IMR-90 (cell line): Measurements from ENCODE around the gene F5. TPM values are rescaled to one million over a fixed set of nuclear protein-coding genes. Genes with fewer than 3 reads are reported as not detected.

Experiments used
- ATAC-seq: fragments of 200-7000 bp; cut with Tn5 transposase; 2 replicates; pipeline ENCODE4 v1.9.1; 2020; ENCODE audit warnings: low read depth, mild to moderate bottlenecking, moderate library complexity
- BruUV-seq: library from RNA; stranded (reverse); fragments of 400-500 nt; replicated peaks from 2 replicates; lab custom pipeline; 2021; lab: Mats Ljungman, UMichigan
- CTCF ChIA-PET: fragments of 300-600 bp; formaldehyde crosslinking; extraction: SDS; loops from one replicate; lab custom pipeline; 2021; ENCODE audit warnings: antibody characterized with exemption; lab: Yijun Ruan, JAX
- POLR2A ChIA-PET: fragments of 300-600 bp; sonication (Branson Sonifier 250); formaldehyde crosslinking; loops from one replicate; lab custom pipeline; 2022; ENCODE audit warnings: antibody characterized with exemption; ENCODE audit not compliant: unreplicated experiment; lab: Charles Lee
- DNase-seq: peaks from one replicate; pipeline ENCODE4 v3.0.0; 2013
- H2AFZ ChIP-seq: replicated peaks from 2 replicates; pipeline ENCODE3; 2013; ENCODE audit warnings: low read length, mild to moderate bottlenecking; ENCODE audit not compliant: poor library complexity
- H2AK5ac ChIP-seq: 2 replicates; pipeline ENCODE4 v1.6.1; 2013; ENCODE audit warnings: low read depth, low read length, inconsistent platforms
- H2AK9ac ChIP-seq: replicated peaks from 2 replicates; pipeline ENCODE3; 2013; ENCODE audit warnings: mild to moderate bottlenecking, low read depth, low read length, moderate library complexity; ENCODE audit not compliant: poor library complexity
- H2BK120ac ChIP-seq: 2 replicates; pipeline ENCODE4 v1.6.1; 2013; ENCODE audit warnings: low read depth, low read length, inconsistent platforms
- H2BK15ac ChIP-seq: 3 replicates; pipeline ENCODE4 v1.6.1; 2013; ENCODE audit warnings: low read depth, low read length, inconsistent platforms
- H2BK20ac ChIP-seq: 2 replicates; pipeline ENCODE4 v1.6.1; 2013; ENCODE audit warnings: low read depth, mild to moderate bottlenecking, inconsistent platforms, low read length, moderate library complexity
- H2BK5ac ChIP-seq: 2 replicates; pipeline ENCODE4 v1.6.1; 2013; ENCODE audit warnings: mild to moderate bottlenecking, low read depth, low read length, inconsistent platforms; ENCODE audit not compliant: poor library complexity, severe bottlenecking
- H3K14ac ChIP-seq: replicated peaks from 2 replicates; pipeline ENCODE4 v1.6.1; 2013; ENCODE audit warnings: low read depth, low read length, inconsistent platforms
- H3K18ac ChIP-seq: 2 replicates; pipeline ENCODE4 v1.6.1; 2013; ENCODE audit warnings: low read depth, low read length, control low read depth
- H3K23ac ChIP-seq: 2 replicates; pipeline ENCODE4 v1.6.1; 2013; ENCODE audit warnings: low read depth, low read length, inconsistent platforms
- H3K27ac ChIP-seq: 2 replicates; pipeline ENCODE4 v1.5.1; 2013; ENCODE audit warnings: mild to moderate bottlenecking, control low read depth, low read length; ENCODE audit not compliant: insufficient read depth
- H3K27me3 ChIP-seq: 2 replicates; pipeline ENCODE4 v1.6.1; 2013; ENCODE audit warnings: low read length; ENCODE audit not compliant: control insufficient read depth, insufficient read depth
- H3K36me3 ChIP-seq: 2 replicates; pipeline ENCODE4 v1.6.1; 2013; ENCODE audit warnings: low read length, mixed read lengths; ENCODE audit not compliant: control insufficient read depth, insufficient read depth
- H3K4ac ChIP-seq: 2 replicates; pipeline ENCODE4 v1.6.1; 2013; ENCODE audit warnings: low read depth, low read length, inconsistent platforms
- H3K4me1 ChIP-seq: 2 replicates; pipeline ENCODE4 v1.6.1; 2013; ENCODE audit warnings: low read length, mixed read lengths; ENCODE audit not compliant: control insufficient read depth, insufficient read depth
- H3K4me2 ChIP-seq: 2 replicates; pipeline ENCODE4 v1.6.1; 2013; ENCODE audit warnings: low read depth, mild to moderate bottlenecking, control low read depth, low read length, moderate library complexity
- H3K4me3 ChIP-seq: 2 replicates; pipeline ENCODE4 v1.5.1; 2013; ENCODE audit warnings: low read depth, mild to moderate bottlenecking, control low read depth, low read length, moderate library complexity; ENCODE audit not compliant: insufficient read depth
- H3K56ac ChIP-seq: 2 replicates; pipeline ENCODE4 v1.6.1; 2013; ENCODE audit warnings: low read length, inconsistent platforms; ENCODE audit not compliant: insufficient read depth; ENCODE audit errors: extremely low read depth
- H3K79me1 ChIP-seq, 2 experiments: 2 replicates each; pipeline ENCODE4 v1.6.1; 2013; ENCODE audit warnings: low read length in 2 of 2, inconsistent platforms in 1 of 2, low read depth in 1 of 2
- H3K9ac ChIP-seq: 2 replicates; pipeline ENCODE4 v1.6.1; 2013; ENCODE audit warnings: low read depth, low read length, control low read depth
- H3K9me1 ChIP-seq: 2 replicates; pipeline ENCODE4 v1.6.1; 2013; ENCODE audit warnings: low read length, inconsistent platforms; ENCODE audit not compliant: insufficient read depth
- H3K9me3 ChIP-seq: 2 replicates; pipeline ENCODE4 v1.6.1; 2013; ENCODE audit warnings: low read length; ENCODE audit not compliant: control insufficient read depth, insufficient read depth
- H4K20me1 ChIP-seq: 2 replicates; pipeline ENCODE4 v1.6.1; 2013; ENCODE audit warnings: low read length, inconsistent platforms; ENCODE audit not compliant: insufficient read depth
- H4K5ac ChIP-seq: 2 replicates; pipeline ENCODE4 v1.6.1; 2013; ENCODE audit warnings: mild to moderate bottlenecking, low read depth, low read length, control low read depth
- H4K8ac ChIP-seq, 2 experiments: 2 replicates each; pipeline ENCODE4 v1.6.1; 2013; ENCODE audit warnings: low read depth in 2 of 2, low read length in 2 of 2, control low read depth in 1 of 2, inconsistent platforms in 1 of 2
- H4K91ac ChIP-seq: 2 replicates; pipeline ENCODE4 v1.6.1; 2013; ENCODE audit warnings: low read depth, low read length, inconsistent platforms; ENCODE audit not compliant: insufficient read depth
- BHLHE40 ChIP-seq: fragments of 150-350 bp; IDR thresholded peaks from 2 replicates; pipeline ENCODE4 v1.6.1; 2016; ENCODE audit warnings: mild to moderate bottlenecking, low read depth, low read length
- CHD1 ChIP-seq: IDR thresholded peaks from 2 replicates; pipeline ENCODE4 v1.6.1; 2012; ENCODE audit warnings: low read depth, low read length, improper control_type of control experiment
- MAZ ChIP-seq: IDR thresholded peaks from 2 replicates; pipeline ENCODE4 v1.6.1; 2012; ENCODE audit warnings: low read depth, mild to moderate bottlenecking, low read length, improper control_type of control experiment, moderate library complexity, borderline replicate concordance
- MXI1 ChIP-seq: IDR thresholded peaks from 2 replicates; pipeline ENCODE4 v1.6.1; 2012; ENCODE audit warnings: low read depth, mild to moderate bottlenecking, low read length, moderate library complexity, borderline replicate concordance
- RAD21 ChIP-seq: IDR thresholded peaks from 2 replicates; pipeline ENCODE4 v1.6.1; 2012; ENCODE audit warnings: low read length, improper control_type of control experiment
- RCOR1 ChIP-seq: IDR thresholded peaks from 2 replicates; pipeline ENCODE4 v1.6.1; 2012; ENCODE audit warnings: mild to moderate bottlenecking, low read length, improper control_type of control experiment; ENCODE audit not compliant: insufficient replicate concordance
- RFX5 ChIP-seq: IDR thresholded peaks from 2 replicates; pipeline ENCODE4 v1.8.0; 2012; ENCODE audit warnings: low read depth, mild to moderate bottlenecking, low read length, moderate library complexity
- SMC3 ChIP-seq: fragments of 150-350 bp; IDR thresholded peaks from 2 replicates; pipeline ENCODE4 v1.6.1; 2016; ENCODE audit warnings: low read depth, mild to moderate bottlenecking, antibody characterized with exemption, low read length, moderate library complexity
- WGBS, 2 experiments: methylation state at CpG; one replicate each; pipeline versions ENCODE4 v1.1.5 to v1.1.7; 2013; ENCODE audit warnings: missing lambda C conversion rate in 2 of 2; ENCODE audit not compliant: insufficient read length in 1 of 2; ENCODE audit errors: extremely low coverage in 2 of 2; 5-methylcytosine and 5-hydroxymethylcytosine counted together
- dilution Hi-C: fragments of 300-500 bp; cut with HindIII; formaldehyde crosslinking; loops from one replicate; pipeline ENCODE4 v1.14.3; 2018; ENCODE audit warnings: low sequenced_read_pairs; ENCODE audit not compliant: unreplicated experiment
- in situ Hi-C: fragments of 300-500 bp; cut with MboI; formaldehyde crosslinking; loops from 3 replicates; pipeline ENCODE4 v1.14.3; 2019; ENCODE audit warnings: low sequenced_read_pairs, inconsistent platforms, mixed read lengths
- intact Hi-C: fragments of 100-400 bp; cut with micrococcal nuclease; formaldehyde crosslinking; loops from 2 replicates; pipeline ENCODE4 v1.10.0; 2022
- polyA plus RNA-seq, 3 experiments: library from polyadenylated mRNA; depleted of rRNA; stranded (reverse); fragments of >200 nt; gene quantifications; 2 replicates each; pipeline ENCODE4 v1.2.3, GENCODE V29; 2012; ENCODE audit warnings: low replicate concordance in 1 of 3
- total RNA-seq: library from RNA; depleted of rRNA; stranded (reverse); fragments of >200 nt; gene quantifications from 2 replicates; pipeline ENCODE4 v1.2.3, GENCODE V29; 2012
- TF ChIP-seq, protein P1 (sequence below): conservative IDR thresholded peaks from 2 replicates; pipeline ENCODE4 v1.5.1; 2012; ENCODE audit warnings: mild to moderate bottlenecking, low read depth, low read length, improper control_type of control experiment
- TF ChIP-seq, protein P2 (sequence below): fragments of 150-350 bp; IDR thresholded peaks from 2 replicates; pipeline ENCODE4 v1.6.1; 2017; ENCODE audit warnings: mild to moderate bottlenecking, antibody characterized with exemption, low read length, low read depth
- TF ChIP-seq, protein P3 (sequence below): fragments of 150-350 bp; IDR thresholded peaks from 2 replicates; pipeline ENCODE4 v1.6.1; 2016; ENCODE audit warnings: low read depth, mild to moderate bottlenecking, low read length, moderate library complexity, borderline replicate concordance

The F5 gene
- total and polyA plus RNA-seq, 2 of the 4 experiments (the other 2 are of a cell fraction) = not detected

DNA sequence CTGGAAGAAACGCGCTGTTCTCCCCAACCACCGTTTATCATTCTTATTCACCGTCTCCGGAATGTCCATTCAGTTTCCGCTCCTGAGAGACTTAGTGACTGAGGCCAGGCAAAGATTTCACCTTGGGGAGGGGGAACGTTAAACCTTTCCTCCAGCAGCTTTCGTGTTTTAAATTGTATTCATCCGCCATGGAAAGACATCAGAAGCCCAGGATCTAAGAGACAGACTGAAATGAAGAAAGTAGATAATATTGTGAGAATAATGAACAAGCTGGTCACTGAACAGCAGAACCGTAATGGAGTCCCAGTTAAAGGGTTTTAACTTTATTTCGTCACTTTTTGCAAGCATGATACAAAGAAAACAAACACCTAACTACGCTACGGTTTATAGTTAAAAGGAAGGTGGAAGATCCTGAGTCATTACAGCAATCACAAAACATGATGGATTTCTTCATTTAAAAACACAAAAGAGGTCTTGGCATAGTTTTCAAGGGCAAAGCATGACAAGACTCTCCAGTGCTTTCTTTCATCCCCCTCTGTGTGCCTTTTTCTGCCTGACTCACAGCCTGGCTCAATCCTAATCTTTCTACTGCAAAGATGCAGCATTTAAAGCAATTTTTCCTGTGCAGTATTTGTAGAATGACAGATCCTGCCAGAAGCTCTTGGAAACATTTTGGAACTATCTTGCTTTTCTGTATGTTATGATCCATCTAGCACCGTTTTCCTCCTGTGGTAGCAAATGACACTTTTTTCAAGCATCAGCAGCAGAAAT is 99.8 kb downstream of the F5 start:
- Histone ChIP-seq H2BK120ac (peak overlapping the region; percentile 82), H4K5ac (peak overlapping the region; percentile 5), H3K27me3 (no peaks in the 10 kb centered on the region), H3K36me3 (no peaks in the 10 kb centered on the region), H3K4ac (peak overlapping the region; percentile 79), H3K4me2 (peak overlapping the region; percentile 64), H3K9me1 (0 out of 2 replicates have a peak, but pooled peaks cover 4% of the 10 kb centered on the region), H3K23ac (peak overlapping the region; percentile 80; the same call in 1 of the 2 replicates), H4K91ac (peak overlapping the region; percentile 35; the same call in 1 of the 2 replicates), H2AFZ (peak overlapping the region; percentile 93), H2BK15ac (peak overlapping the region; percentile 59; the same call in 2 of the 3 replicates), H3K9me3 (no peaks in the 10 kb centered on the region), H2AK5ac (no peak overlapping the region), H4K8ac (peak overlapping the region in 1 of 2 experiments; percentile 76; a peak in 2 of 4 replicates), H3K4me3 (peak overlapping the region; percentile 45), H2BK20ac (peak overlapping the region; percentile 45; the same call in 1 of the 2 replicates), H3K18ac (peak overlapping the region; percentile 24), H2AK9ac (no peak overlapping the region), H3K9ac (peak overlapping the region; percentile 60), H2BK5ac (peak overlapping the region; percentile 64), H3K79me1 (peaks cover 9 to 21% of the 10 kb centered on the region in 2 experiments; a peak in 3 of 4 replicates), H4K20me1 (no peaks in the 10 kb centered on the region), H3K56ac (peak overlapping the region; percentile 87; the same call in 1 of the 2 replicates), H3K27ac (peak overlapping the region; percentile 79), H3K4me1 (peaks cover 5% of the 10 kb centered on the region), H3K14ac (peak overlapping the region; percentile 66)
- ATAC-seq = peak; percentile 2
- 0% methylated on average over 4 of the region's 14 CpGs; no CpG with 5 or more reads in 1 of the 2 experiments for WGBS, 2 experiments
- DNase-seq = peak; percentile 66
- ChIA-PET CTCF (interaction anchor here (0.6 to 0.9 kb wide), 4 partner anchors 11 to 158 kb away, joined by 3 to 5 read pairs (median 4); no protein-coding TSS in a partner anchor), POLR2A (interaction anchor here (0.5 kb wide), 1 partner anchor 376 kb away, joined by 4 read pairs; no protein-coding TSS in a partner anchor)
- intact Hi-C loops = loop anchor here (1.0 to 10.0 kb wide), 3 partner anchors 25 to 318 kb away; no protein-coding TSS in a partner anchor
- in situ Hi-C loops = loop anchor here (10.0 kb wide), 1 partner anchor 372 kb away; no protein-coding TSS in a partner anchor
- BruUV-seq = TSS peak; percentile 95
- dilution Hi-C loops = no loop called here
- TF ChIP-seq BHLHE40 (no peak), RFX5 (no peak), MAZ (0 out of 2 replicates have a peak, but pooled peaks have one; percentile 3), MXI1 (no peak), SMC3 (no peak), CHD1 (no peak; the same call in 1 of the 2 replicates), RCOR1 (no peak), RAD21 (no peak)
- TF ChIP-seq, protein P1, sequence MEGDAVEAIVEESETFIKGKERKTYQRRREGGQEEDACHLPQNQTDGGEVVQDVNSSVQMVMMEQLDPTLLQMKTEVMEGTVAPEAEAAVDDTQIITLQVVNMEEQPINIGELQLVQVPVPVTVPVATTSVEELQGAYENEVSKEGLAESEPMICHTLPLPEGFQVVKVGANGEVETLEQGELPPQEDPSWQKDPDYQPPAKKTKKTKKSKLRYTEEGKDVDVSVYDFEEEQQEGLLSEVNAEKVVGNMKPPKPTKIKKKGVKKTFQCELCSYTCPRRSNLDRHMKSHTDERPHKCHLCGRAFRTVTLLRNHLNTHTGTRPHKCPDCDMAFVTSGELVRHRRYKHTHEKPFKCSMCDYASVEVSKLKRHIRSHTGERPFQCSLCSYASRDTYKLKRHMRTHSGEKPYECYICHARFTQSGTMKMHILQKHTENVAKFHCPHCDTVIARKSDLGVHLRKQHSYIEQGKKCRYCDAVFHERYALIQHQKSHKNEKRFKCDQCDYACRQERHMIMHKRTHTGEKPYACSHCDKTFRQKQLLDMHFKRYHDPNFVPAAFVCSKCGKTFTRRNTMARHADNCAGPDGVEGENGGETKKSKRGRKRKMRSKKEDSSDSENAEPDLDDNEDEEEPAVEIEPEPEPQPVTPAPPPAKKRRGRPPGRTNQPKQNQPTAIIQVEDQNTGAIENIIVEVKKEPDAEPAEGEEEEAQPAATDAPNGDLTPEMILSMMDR = no peak
- TF ChIP-seq, protein P2, sequence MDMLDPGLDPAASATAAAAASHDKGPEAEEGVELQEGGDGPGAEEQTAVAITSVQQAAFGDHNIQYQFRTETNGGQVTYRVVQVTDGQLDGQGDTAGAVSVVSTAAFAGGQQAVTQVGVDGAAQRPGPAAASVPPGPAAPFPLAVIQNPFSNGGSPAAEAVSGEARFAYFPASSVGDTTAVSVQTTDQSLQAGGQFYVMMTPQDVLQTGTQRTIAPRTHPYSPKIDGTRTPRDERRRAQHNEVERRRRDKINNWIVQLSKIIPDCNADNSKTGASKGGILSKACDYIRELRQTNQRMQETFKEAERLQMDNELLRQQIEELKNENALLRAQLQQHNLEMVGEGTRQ = no peak
- TF ChIP-seq, protein P3, sequence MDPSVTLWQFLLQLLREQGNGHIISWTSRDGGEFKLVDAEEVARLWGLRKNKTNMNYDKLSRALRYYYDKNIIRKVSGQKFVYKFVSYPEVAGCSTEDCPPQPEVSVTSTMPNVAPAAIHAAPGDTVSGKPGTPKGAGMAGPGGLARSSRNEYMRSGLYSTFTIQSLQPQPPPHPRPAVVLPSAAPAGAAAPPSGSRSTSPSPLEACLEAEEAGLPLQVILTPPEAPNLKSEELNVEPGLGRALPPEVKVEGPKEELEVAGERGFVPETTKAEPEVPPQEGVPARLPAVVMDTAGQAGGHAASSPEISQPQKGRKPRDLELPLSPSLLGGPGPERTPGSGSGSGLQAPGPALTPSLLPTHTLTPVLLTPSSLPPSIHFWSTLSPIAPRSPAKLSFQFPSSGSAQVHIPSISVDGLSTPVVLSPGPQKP = no peak
